Parathyroid adenoma (tissue), 2 donors: ENCODE results near the gene MTMR12.

ENCODE experiments used
- H2AFZ ChIP-seq: fragments of 300-600 bp; sonication (generic); one replicate; pipeline ENCODE4 v1.7.0; 2017; ENCODE audit warnings: antibody characterized with exemption, mild to moderate bottlenecking
- H3K27ac ChIP-seq: fragments of 300-600 bp; sonication (generic); one replicate; pipeline ENCODE4 v1.7.0; 2017
- H3K27me3 ChIP-seq: fragments of 300-600 bp; sonication (generic); one replicate; pipeline ENCODE4 v1.7.0; 2017; ENCODE audit warnings: low read length; ENCODE audit not compliant: control insufficient read depth, insufficient read depth
- H3K36me3 ChIP-seq: fragments of 300-600 bp; sonication (generic); one replicate; pipeline ENCODE4 v1.7.0; 2017; ENCODE audit warnings: low read length; ENCODE audit not compliant: control insufficient read depth, insufficient read depth
- H3K4me1 ChIP-seq: fragments of 300-600 bp; sonication (generic); one replicate; pipeline ENCODE4 v1.7.0; 2017; ENCODE audit warnings: control low read depth
- H3K4me2 ChIP-seq: fragments of 300-600 bp; sonication (generic); one replicate; pipeline ENCODE4 v1.7.0; 2017; ENCODE audit warnings: low read length
- H3K4me3 ChIP-seq: fragments of 300-600 bp; sonication (generic); one replicate; pipeline ENCODE4 v1.7.0; 2017; ENCODE audit warnings: low read depth, low read length
- H3K79me2 ChIP-seq: fragments of 300-600 bp; sonication (generic); one replicate; pipeline ENCODE4 v1.7.0; 2017; ENCODE audit warnings: control low read depth
- H3K9ac ChIP-seq: fragments of 300-600 bp; sonication (generic); one replicate; pipeline ENCODE4 v1.7.0; 2017; ENCODE audit warnings: mild to moderate bottlenecking
- H3K9me3 ChIP-seq: fragments of 300-600 bp; sonication (generic); one replicate; pipeline ENCODE4 v1.7.0; 2017; ENCODE audit warnings: low read length; ENCODE audit not compliant: control insufficient read depth
- TF ChIP-seq, protein P1 (sequence below): fragments of 300-600 bp; sonication (generic); IDR thresholded peaks from one replicate; pipeline ENCODE4 v1.7.0; 2017; ENCODE audit warnings: antibody characterized with exemption, mild to moderate bottlenecking
- donor health status: primary hyperparathyroidism.

Gene MTMR12

DNA sequence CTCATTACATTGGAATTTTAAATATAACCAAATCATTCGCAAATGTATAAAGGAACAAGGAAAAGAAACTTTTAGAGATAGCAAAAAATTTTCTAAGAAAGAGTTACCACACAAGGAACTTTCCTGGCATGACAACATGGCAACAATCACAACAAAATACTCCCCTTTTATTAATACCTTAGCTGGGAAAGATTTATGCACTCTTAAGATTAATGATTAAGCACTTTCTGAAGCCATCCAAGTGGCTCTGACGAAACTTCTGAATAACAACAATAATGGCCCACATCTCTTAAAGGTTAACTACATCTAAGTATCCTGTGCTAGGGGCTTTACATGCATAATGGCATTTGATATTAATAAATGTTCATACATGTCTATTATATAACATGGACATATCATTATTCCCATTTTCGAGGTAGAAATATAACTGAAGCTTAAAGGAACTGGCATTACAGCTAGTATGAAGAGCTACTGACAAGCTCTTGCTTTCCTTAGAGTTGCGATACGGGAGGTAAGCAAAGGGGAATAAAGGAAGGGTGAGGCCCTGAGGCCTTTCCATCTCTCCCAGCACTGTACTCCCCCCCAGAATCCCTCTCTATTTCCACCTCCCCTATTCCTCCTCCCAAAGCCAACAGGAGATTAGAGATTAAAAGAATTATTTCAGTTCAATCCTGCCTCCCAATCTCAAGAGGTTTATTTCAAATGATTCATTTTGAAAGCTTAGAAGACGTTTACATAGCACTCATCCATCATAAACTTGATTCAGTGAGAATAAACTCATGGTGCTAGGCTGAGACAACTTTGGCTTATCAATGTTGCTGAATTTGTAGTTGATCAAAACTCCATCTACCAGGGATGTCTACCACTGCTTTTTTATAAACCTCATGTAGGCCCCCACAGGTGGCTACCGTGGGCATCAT is 9.6 kb downstream of the MTMR12 start:
- Histone ChIP-seq H3K79me2 (peaks cover 73% of the 10 kb centered on the region), H3K27ac (no peak overlapping the region)
- TF ChIP-seq, protein P1, sequence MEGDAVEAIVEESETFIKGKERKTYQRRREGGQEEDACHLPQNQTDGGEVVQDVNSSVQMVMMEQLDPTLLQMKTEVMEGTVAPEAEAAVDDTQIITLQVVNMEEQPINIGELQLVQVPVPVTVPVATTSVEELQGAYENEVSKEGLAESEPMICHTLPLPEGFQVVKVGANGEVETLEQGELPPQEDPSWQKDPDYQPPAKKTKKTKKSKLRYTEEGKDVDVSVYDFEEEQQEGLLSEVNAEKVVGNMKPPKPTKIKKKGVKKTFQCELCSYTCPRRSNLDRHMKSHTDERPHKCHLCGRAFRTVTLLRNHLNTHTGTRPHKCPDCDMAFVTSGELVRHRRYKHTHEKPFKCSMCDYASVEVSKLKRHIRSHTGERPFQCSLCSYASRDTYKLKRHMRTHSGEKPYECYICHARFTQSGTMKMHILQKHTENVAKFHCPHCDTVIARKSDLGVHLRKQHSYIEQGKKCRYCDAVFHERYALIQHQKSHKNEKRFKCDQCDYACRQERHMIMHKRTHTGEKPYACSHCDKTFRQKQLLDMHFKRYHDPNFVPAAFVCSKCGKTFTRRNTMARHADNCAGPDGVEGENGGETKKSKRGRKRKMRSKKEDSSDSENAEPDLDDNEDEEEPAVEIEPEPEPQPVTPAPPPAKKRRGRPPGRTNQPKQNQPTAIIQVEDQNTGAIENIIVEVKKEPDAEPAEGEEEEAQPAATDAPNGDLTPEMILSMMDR: no peak

DNA sequence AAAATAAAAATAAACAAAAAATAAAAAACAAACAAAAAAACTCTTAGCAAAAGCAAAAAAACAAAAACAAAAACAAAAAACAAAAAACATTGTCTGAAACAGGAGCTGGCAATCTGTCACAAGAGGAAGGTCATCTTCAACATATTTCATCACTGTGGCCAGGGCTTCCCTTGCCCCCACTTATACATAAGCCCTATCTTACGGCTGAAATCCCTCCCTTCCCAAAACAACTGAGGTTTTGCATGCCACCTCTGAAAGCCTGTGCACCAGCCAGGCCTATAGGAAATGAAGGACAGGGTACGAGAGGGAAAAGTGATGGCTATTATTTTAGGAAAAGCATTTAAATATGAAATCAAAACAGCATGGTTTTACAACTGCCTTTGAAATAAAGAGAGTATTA is 10.8 kb downstream of the MTMR12 start:
- Histone ChIP-seq H3K9me3 (no peaks in the 10 kb centered on the region), H3K4me1 (peaks cover 9% of the 10 kb centered on the region), H3K27ac (no peak overlapping the region), H3K36me3 (no peaks in the 10 kb centered on the region), H3K9ac (no peak overlapping the region), H2AFZ (no peak overlapping the region), H3K79me2 (peaks cover 65% of the 10 kb centered on the region), H3K4me2 (no peak overlapping the region), H3K27me3 (no peaks in the 10 kb centered on the region), H3K4me3 (no peak overlapping the region)
- TF ChIP-seq, protein P1: no peak

More for the DNA sequence above, 9.6 kb downstream of the MTMR12 start:
- Histone ChIP-seq H3K27me3 (no peaks in the 10 kb centered on the region), H3K4me1 (peaks cover 4% of the 10 kb centered on the region), H3K4me2 (no peak overlapping the region), H3K4me3 (no peak overlapping the region), H3K36me3 (no peaks in the 10 kb centered on the region), H3K9ac (no peak overlapping the region), H3K9me3 (no peaks in the 10 kb centered on the region), H2AFZ (no peak overlapping the region)

DNA sequence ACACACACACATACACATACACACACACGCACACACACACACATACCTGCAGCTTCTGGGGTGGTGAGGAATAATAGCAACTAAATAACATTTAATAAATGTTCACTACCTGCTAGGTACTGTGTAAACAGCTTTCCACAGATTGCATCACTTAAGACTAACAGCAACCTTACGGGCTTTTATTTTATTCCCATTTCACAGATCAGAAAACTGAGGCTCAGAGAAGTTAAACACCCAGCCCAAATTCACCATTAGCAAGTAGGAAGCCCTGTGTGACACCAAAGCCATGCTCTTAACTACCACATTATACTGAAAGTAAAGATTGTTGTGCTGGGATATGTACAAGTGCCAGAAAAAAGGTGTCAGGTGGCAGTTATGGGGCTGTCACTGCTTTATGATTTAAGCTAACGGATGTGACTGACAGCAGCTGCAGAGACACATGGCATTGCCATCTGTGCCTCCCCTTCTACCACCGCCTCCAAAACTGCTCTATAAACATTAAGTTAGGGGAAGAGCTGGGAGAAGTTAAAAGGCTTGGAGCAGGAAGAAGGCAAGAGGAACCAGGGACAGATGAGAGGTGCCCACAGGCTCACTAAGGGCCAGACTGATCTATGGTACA is 13.6 kb downstream of the MTMR12 start:
- Histone ChIP-seq H3K9ac (no peak overlapping the region), H3K36me3 (no peaks in the 10 kb centered on the region), H3K9me3 (no peaks in the 10 kb centered on the region), H3K79me2 (peaks cover 59% of the 10 kb centered on the region), H3K27me3 (no peaks in the 10 kb centered on the region), H3K4me1 (peaks cover 9% of the 10 kb centered on the region), H3K4me3 (no peak overlapping the region), H3K27ac (no peak overlapping the region), H3K4me2 (no peak overlapping the region), H2AFZ (no peak overlapping the region)
- TF ChIP-seq, protein P1: no peak

DNA sequence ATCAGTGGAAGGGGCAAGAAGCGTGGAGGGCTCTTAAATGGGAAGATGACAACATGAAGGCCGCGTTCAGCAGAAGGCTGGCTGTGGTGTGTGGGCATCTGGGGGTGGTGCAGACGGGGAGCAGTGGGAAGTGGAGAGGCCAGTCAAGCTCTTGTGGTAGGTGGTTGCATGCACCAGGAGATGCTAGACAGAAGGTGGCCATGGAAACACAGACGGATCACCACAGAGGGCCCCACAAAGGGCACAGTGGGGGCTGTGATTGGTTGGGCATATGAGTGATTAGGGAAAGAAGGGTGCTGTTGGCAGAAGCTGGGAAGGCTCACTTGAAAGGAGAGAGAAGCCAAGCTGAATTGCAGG is 14.7 kb downstream of the MTMR12 start:
- Histone ChIP-seq H3K27ac (no peak overlapping the region), H3K9ac (no peak overlapping the region), H3K4me3 (no peak overlapping the region), H3K4me2 (no peak overlapping the region), H3K79me2 (peaks cover 64% of the 10 kb centered on the region), H3K4me1 (peaks cover 9% of the 10 kb centered on the region), H3K36me3 (no peaks in the 10 kb centered on the region), H2AFZ (no peak overlapping the region), H3K9me3 (no peaks in the 10 kb centered on the region), H3K27me3 (no peaks in the 10 kb centered on the region)
- TF ChIP-seq, protein P1: no peak
